Inflammatory macrophage treated with lipopolysaccharide for 1 hour (primary cell): ENCODE data around the gene BCAS3.

ENCODE experiments used
- DNase-seq, 2 donors: peaks; one replicate each; pipeline ENCODE4 v3.0.0-alpha.2; 2020 to 2022

BCAS3 gene

GRCh38 chr17:61279476-61280145, 602.0 kb downstream of the BCAS3 start:
- DNase-seq, result no peak

GRCh38 chr17:61280338-61280737, 602.7 kb downstream of the BCAS3 start:
- DNase-seq, result no peak

DNA sequence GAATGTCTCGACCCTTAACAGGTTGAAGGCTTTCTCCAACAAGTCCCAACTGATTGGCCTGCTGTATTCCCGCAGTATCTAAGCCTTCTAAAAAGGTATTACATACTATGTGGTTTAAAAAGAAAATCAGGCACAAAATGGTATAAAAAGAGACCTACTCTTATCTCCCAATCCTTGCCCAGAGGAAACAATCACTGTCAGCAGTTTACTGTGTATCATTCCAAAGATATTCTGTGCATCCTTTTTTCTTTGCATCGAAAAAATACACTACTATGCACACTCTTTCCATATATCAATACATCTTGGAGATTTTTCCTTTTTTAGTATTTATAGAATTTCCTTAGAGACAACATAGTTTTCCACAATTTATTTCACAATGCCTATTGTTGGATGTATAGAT, 603.2 kb downstream of the BCAS3 start:
- no peak for DNase-seq

DNA sequence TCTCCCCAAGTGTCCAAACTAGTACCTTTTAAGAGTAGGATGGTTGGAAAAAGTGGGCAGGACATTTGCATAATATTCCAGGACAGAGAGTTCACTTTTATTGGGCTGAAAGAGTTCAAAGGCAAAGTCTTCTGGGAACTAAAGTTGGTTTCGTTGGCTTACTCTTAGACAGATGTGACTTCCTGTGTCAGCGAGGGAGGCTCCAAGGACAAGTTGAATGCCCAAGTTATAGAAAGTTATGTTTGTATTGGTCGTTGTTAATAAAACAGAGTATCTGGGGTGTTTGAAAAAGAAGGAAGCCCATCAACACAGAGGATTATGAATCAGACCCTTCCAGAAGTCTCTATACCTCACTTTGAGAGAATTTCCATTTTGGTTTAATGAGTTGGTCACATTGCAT, 604.7 kb downstream of the BCAS3 start:
- DNase-seq, result no peak

- no peak for DNase-seq
These were observed 605.4 kb downstream of the BCAS3 start for GRCh38 chr17:61283043-61283442.

DNA sequence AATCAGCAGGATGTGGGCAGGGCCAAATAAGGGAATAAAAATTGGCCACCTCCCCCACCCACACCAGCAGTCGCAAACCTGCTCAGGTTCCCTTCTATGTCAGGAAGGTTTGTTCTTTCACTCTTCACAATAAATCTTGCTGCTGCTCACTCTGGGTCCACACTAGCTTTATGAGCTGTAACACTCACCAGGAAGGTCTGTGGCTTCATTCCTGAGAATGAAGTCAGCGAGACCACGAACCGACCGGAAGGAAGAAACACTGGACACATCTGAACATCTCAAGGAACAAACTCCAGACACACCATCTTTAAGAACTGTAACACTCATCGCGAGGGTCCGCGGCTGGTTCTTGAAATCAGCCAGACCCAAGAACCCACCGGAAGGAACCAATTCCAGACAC, 606.5 kb downstream of the BCAS3 start:
- DNase-seq, result no peak

DNA sequence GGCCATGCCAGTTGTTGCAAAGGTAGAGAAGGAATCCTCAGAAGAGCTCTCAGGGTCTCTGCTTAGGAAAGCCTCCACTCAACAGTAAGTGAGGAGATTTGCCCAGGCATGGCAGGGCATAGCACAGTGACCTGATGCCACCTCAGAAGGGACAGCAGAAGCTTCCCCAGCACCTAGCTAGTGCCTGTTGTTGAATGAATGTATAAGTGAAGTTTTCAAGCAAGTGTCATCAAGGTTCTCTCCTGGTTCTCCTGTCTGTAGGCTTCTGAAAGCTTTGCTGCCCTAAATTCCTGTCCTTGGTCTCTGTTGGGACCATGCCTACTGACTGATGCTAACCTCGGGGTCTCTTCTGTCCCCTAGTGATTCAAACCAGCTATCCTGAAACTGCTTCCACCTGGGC, 607.1 kb downstream of the BCAS3 start:
- DNase-seq, result no peak

DNA sequence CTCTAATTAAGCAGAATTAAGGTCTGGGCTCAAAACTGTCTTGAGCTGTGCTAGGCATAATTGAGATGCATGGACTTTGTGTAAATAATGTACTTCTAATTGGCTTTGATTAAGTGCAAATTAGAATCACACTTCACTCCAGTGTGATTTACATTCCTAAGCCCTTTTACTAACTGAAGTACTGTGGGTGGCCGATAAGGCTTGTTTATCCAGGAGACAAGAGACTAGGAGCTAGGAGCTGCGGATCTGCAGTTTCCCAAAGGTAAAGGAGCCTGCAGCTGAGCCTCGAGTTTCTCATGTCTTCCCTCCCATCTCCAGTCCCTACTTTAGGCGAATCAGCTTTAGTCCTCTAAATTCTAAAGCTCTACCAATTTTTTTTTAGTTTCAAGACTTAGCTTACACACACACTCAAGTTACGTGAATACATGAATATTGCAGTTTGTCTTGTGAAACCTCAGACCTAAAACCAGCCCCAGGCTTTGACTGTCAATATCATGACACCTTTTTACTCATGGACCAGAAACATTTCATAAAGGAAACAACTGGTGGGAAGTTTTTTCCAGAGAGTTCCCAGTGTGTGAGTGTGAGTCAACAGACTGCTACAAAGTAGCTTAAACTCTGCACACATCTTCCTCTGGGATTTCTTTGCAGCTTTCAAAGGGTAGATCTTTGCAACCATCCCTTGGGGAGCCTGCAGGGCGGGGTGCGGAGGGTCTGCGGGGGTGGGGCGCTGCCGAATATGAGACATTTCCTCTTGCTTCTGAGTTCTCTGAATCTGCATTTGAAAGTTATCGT, 608.1 kb downstream of the BCAS3 start:
- no peak for DNase-seq

DNA sequence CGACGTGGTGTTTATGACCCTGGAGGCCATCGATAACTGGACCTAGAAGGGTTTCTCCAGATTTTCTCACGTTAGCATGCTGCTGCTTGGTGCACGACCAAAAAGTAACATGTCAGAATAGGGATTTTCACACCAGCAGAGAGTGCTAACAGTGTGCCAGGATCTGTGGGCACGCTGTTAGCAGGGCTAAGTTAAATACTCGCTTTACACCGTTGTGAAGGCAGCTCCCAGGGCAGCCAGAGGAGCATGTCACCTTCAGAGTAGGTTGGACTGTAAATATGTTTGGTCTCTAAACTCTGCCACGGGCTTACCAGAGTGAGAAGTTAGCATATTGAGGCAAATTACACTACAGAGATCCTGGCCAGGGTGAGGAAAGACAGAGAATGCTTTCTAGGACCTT, 608.8 kb downstream of the BCAS3 start:
- no peak for DNase-seq

DNA sequence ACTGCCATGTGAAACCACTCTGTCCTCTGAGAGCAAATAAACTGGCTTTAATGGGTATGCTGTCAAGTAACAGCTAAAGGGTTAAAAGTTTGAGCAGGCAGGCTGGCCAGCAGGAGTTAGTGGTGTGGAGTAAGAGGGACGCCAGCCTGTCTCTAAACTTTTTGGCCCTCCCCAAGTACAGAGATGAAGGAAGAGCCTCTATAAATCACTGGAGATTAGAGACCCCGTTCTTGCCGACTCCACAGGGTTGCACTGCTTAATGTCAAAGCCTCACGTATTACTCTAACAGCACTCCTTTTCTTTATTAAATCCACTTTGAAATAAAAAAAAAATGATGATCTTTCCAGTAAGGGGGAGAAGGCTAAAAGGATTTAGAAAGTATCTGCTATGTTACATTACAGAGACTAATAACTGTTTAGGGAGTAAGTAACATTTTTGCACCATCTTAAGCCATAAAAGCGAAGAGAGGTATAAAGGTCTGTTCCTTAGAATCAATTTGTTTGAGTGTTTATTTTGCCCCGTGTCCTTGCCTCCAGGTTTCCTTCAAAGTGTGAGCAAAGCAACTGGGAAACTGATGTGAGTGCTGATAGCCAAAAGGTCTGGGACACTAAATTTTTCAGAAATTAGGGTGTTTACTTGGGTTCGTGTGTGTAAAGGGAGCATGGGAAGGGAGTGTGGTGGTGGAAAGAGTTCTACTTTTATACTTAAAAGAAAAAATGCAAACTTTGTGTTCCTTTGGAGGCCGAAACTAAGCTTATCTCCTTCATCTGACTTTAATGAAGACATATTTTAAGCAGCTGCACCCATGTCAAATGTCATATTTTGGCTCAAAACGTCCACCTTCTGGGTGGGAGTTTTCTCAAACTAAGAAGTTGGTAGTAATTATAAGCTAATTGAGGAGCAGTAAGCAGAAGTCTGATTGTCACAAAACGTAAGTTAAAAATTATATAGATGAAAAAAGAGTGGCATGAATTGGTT, 612.0 kb downstream of the BCAS3 start:
- no peak for DNase-seq

GRCh38 chr17:61291451-61292285, 614.0 kb downstream of the BCAS3 start:
- no peak for DNase-seq

- DNase-seq, result no peak
These were observed 616.6 kb downstream of the BCAS3 start for GRCh38 chr17:61294286-61294685.

DNA sequence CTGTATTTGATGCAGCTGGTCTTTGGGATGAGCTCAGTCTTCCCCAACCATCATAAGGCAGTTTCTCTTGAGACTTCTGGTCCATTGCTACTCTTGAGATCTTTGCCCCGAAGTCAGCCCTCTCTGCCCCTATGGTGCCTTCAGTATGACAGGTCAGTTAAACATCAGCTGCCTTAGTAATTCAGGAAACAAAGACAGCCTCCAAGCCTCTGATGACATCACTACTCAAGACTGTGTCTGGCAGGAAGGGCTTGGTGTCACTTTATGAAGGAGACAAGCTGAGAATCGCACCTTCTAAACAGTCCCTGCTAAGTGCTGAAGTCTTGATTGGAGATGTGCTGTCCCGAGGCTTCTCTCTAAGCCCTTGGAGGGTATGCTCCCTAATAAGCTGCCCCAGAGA, 617.1 kb downstream of the BCAS3 start:
- no peak for DNase-seq

DNA sequence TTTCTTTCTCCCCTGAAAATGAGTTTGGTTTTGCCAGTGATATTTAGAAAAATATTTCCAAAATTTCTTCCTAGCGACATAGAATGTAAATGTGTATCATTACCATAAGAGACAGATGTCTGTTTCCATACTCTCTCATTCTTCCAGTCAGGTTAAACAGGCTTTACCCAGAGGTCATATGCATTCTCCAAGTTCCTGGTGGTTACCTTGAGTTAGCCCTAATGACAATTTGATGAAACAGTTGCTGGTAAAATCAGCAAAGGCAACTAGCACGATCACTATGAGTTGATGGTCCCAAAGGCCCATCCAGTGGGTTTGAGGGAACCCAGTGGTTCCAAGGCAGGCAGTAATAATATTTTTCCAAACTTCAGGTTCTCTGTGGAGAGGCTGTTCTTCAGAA, 618.4 kb downstream of the BCAS3 start:
- DNase-seq, result no peak

DNA sequence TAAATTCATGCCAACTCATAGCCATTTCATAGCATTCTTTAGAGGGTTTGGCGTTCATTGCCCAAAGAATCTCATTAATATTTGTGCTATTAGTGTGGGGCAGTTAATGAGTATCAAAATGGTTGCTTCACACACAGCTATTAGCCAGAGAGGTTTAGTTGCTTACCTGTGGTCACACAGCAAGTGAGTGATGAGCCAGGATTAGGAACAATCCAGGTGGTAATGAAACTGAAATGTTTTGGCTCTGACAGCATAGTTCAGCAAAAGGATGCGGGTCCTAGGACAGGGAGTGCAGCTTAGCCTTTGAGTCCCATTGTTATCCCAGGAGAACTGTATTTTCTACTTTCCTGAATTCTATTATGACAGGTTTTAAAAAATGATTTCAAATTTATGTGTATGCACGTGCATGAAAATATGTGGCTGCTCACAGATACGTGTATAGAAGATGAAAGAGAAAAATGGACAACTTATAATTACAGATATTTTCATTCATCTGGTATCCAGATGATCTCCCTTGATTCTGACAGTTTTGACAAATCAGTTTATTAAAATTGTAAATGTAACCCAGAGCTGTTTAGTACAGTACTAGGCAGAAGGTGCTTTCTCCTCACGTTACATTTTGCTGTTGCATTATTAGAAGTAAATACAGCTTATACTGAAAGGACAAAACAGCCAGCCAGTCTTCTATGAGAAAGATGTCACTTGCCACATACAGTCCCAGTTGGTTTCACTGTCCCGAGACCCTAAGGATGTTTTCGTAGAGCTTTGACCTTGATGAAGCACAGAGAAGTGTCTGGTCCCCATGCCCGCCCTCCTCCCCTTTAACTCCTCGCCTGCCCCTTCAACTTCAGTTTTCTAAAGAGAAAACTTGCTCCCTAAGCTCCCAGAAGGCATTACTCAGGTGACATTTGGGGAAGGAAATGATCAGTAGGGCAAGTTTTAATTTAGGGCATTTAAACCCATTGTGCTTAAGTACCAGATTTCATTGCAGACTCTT, 622.2 kb downstream of the BCAS3 start:
- no peak for DNase-seq

- no peak for DNase-seq
These were observed 625.5 kb downstream of the BCAS3 start for GRCh38 chr17:61302953-61303816.

GRCh38 chr17:61303817-61304096, 626.1 kb downstream of the BCAS3 start:
- DNase-seq, result no peak

GRCh38 chr17:61305024-61305423, 627.4 kb downstream of the BCAS3 start:
- no peak for DNase-seq

DNA sequence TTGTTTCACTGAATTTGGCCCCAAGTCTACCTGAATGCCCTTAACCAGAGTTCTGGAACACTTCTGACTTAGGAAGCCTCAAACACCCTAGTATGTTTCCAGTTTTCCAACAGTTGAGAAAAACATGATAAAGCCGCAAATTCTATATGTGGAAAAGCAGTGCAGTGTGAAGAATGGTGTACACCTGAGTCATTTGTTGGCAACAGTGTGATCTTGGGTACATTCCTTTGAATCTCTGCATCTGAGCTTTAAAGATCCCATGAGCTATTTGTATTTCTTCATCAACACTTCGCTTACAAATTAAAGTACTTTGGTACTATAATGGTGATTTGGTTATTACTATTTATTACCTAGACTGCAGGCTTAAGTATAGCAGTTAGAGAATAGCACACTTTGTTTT, 628.4 kb downstream of the BCAS3 start:
- no peak for DNase-seq
